Astrocyte of the cerebellum (primary cell): ENCODE results near the gene PRKCE.
A peak's percentile ranks its signal among the peaks of the same experiment; 100 is the strongest.

ENCODE experiments used
- DNase-seq: peaks from one replicate; pipeline ENCODE4 v3.0.0-alpha.2; 2011; ENCODE audit warnings: low read depth
- H3K4me3 ChIP-seq: 2 replicates; pipeline ENCODE4 v1.5.1; 2011; ENCODE audit warnings: mild to moderate bottlenecking, low read depth, low read length, moderate library complexity
- CTCF ChIP-seq: IDR thresholded peaks from 2 replicates; pipeline ENCODE4 v1.5.1; 2012; ENCODE audit warnings: low read length, low read depth, moderate library complexity, mild to moderate bottlenecking; ENCODE audit errors: missing control alignments
- in situ Hi-C: cut with HindIII; loops from 2 replicates; pipeline ENCODE4 v1.10.0; 2017; ENCODE audit warnings: low sequenced_read_pairs

PRKCE gene

GRCh38 chr2:45629971-45630370 lies 21.5 kb upstream of the PRKCE start:
- no peak for DNase-seq
- no peak for TF ChIP-seq CTCF
- in situ Hi-C loops = loop anchor here (25.0 kb wide), 1 partner anchor 732 kb away; no protein-coding TSS in a partner anchor
- H3K4me3 ChIP-seq = no peak overlapping the region

- no peak overlapping the region for H3K4me3 ChIP-seq
- in situ Hi-C loops = loop anchor here (25.0 kb wide), 1 partner anchor 731 kb away; no protein-coding TSS in a partner anchor
- no peak for DNase-seq
- TF ChIP-seq CTCF = no peak
Measured at GRCh38 chr2:45631319-45631718, 20.2 kb upstream of the PRKCE start.

- DNase-seq = no peak
- in situ Hi-C loops = loop anchor here (25.0 kb wide), 1 partner anchor 730 kb away; no protein-coding TSS in a partner anchor
- no peak for TF ChIP-seq CTCF
- H3K4me3 ChIP-seq = no peak overlapping the region
Measured at GRCh38 chr2:45631955-45632354, 19.5 kb upstream of the PRKCE start.

GRCh38 chr2:45634223-45634622 lies 17.3 kb upstream of the PRKCE start:
- in situ Hi-C loops = loop anchor here (25.0 kb wide), 1 partner anchor 728 kb away; no protein-coding TSS in a partner anchor
- TF ChIP-seq CTCF = no peak
- DNase-seq = no peak
- H3K4me3 ChIP-seq = no peak overlapping the region

DNA sequence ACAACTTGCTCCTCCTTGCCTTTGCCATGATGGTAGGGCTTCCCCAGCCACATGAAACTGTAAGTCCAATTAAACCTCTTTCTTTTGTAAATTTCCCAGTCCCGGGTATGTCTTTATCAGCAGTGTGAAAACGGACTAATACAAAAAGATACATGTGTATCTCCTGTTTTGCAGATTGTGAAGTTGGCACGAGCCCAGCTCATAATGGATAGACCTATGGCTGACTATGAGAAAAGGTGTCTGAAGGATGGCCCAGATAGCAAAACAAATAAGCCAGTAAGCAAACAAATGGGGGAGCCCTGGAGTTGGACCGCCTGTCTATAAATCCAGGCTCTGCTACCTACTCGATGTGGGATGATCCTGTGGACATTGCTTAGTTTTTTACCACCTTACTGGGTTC lies 15.5 kb upstream of the PRKCE start:
- no peak for DNase-seq
- no peak overlapping the region for H3K4me3 ChIP-seq
- TF ChIP-seq CTCF = no peak
- in situ Hi-C loops = loop anchor here (25.0 kb wide), 1 partner anchor 726 kb away; no protein-coding TSS in a partner anchor

GRCh38 chr2:45637440-45637839 lies 14.0 kb upstream of the PRKCE start:
- TF ChIP-seq CTCF = no peak
- in situ Hi-C loops = loop anchor here (25.0 kb wide), 1 partner anchor 725 kb away; no protein-coding TSS in a partner anchor
- peak; percentile 39 for DNase-seq
- H3K4me3 ChIP-seq = no peak overlapping the region
